SK-MEL-5 (cell line): ENCODE results near the gene NUCKS1. TPM values are rescaled to one million over a fixed set of nuclear protein-coding genes. Genes with fewer than 3 reads are reported as not detected.
A peak's percentile ranks its signal among the peaks of the same experiment; 100 is the strongest.

Experiments used
- DNase-seq: peaks from one replicate; pipeline ENCODE4 v3.0.0-alpha.2; 2016; ENCODE audit warnings: low read depth, low spot score
- in situ Hi-C: cut with HindIII; loops from 2 replicates; pipeline ENCODE4 v1.10.0; 2016; ENCODE audit warnings: low sequenced_read_pairs, high pct_unique_total_duplicates, low pct_unique_long_range_greater_than_20kb
- total RNA-seq: library from RNA; depleted of rRNA; stranded (reverse); fragments of >200 nt; shearing (Covaris generic); gene quantifications from 2 replicates; pipeline ENCODE4 v1.2.3, GENCODE V29; 2014

Gene NUCKS1
- total RNA-seq, 1 experiment from 2014 or later = 63.2 TPM

GRCh38 chr1:205711105-205712048 is 38.6 kb downstream of the NUCKS1 start:
- in situ Hi-C loops = no loop called here
- DNase-seq = peak; percentile 86

DNA sequence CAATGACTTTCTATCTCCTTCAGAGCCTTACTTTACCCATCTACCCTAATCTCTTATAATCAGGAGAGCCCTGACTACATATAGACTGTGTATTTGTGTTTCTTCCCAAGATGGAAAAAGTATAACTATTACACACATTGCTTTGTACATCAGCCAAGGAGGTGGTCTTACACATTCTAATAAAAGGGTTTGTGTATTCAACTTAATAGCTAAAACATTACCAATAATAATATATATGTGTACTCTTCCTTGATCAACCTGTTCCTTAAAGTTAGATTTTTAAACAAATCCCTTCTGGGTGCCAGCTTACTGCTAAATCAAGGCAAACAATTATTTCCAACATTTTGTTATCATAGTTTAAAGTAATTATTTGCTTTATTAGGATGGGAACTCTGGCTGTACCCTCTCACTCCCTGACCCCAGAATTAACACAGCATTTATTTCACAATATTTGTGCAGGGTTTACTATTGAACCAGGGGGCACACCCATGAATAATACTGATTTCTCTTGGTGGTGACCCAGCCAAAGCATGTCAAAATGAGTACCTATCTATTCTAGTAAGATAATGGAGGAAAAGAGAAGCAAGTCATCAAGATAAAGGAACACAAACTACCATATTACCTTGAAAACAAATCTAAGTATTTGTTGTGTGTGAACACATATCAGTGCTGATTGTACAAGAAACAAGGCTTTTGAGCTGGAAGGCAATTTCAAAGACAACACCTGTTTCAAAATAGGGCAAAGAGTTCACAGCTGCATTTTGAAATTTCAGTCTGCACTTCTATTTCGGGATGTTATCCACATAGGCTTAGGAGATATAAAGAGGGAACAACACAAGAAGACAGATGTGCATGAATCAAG is 39.5 kb downstream of the NUCKS1 start:
- in situ Hi-C loops = no loop called here
- no peak for DNase-seq

GRCh38 chr1:205709640-205710039 is 40.3 kb downstream of the NUCKS1 start:
- in situ Hi-C loops = no loop called here
- DNase-seq = no peak

GRCh38 chr1:205709059-205709398 is 41.0 kb downstream of the NUCKS1 start:
- in situ Hi-C loops = no loop called here
- DNase-seq = no peak

DNA sequence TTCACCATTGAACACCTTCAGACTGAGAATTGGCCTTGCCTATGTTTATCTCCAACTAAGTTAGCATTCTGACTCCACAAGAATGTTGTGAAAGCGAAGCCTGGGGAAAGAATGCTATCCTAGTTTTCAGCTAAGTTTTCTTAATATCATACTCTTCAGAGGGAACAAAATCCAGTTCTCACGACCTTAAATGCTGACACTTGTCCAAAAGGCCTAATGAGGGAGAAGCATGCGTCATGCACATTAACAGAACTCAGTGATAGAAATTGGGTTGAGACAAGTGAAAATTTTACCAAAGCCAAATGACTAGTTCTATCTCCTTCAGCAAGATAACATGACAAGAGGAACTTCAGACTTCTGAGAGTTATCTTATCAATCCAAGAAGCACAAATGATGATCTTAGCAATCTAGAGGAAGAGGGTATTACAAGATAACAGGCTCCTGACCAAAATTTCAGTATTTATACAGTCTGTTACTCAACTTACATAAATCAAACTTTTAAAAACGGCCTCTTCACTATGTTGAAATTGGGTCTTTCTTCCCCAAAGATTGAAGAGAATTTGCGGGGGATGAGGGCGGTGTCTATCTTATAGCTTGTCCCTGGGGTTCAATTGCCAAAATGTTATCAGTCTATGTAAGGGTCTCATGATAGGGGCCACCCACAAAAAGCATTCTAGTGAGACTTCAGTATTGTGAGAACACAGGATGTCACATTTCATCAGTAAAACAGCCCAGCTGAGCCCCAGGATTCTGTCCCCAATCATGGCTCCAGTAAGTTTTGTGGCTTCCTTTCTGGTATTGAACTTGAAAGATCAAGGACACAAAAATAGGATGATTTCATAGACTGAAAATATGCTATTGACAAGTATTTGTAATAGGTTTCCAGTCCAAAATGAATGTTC is 43.1 kb downstream of the NUCKS1 start:
- DNase-seq = no peak
- in situ Hi-C loops = no loop called here

DNA sequence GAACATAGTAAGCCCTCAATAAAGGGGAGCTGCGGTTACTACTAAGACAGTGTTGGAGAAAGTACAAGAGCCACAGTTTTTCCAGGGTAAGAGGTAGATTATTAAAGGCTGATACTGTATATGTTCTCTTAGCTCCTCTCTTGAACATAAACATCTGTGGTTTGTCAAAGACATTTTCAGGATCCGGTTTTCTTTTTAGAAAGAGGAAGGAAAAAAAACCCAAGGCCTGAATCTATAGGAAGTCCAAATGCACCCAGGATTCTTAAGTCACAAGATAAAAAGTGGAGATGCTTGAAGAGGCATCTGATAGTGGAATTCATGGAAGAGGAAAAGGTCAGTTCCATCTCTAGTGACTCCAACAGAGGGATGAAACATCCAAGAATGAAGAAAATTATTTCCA is 45.1 kb downstream of the NUCKS1 start:
- DNase-seq = no peak
- in situ Hi-C loops = no loop called here

- in situ Hi-C loops = no loop called here
- no peak for DNase-seq
These were observed 46.9 kb downstream of the NUCKS1 start for GRCh38 chr1:205703072-205703471.

GRCh38 chr1:205701891-205702290 is 48.1 kb downstream of the NUCKS1 start:
- in situ Hi-C loops = no loop called here

DNA sequence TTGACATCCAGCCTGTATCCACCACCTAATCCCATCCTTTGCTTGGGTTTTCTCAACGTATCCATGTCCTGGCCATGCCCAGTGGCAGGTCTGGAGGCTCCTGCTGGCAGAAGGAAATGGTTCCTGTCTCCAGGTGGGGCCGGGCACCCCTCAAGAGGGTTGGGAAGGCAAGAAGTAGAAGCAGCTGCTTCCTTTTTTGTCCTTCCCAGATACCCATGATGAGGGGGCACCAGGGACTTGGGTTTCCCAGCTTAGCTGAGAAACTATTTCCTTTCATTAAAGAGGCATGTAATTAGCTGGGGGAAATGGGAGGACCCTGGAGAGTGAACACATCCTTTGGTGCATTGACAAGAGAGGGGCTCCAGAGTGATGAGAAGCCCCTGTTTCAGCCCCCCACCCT is 48.6 kb downstream of the NUCKS1 start:
- in situ Hi-C loops = no loop called here
- no peak for DNase-seq

More at GRCh38 chr1:205701891-205702290, 48.1 kb downstream of the NUCKS1 start:
- no peak for DNase-seq

DNA sequence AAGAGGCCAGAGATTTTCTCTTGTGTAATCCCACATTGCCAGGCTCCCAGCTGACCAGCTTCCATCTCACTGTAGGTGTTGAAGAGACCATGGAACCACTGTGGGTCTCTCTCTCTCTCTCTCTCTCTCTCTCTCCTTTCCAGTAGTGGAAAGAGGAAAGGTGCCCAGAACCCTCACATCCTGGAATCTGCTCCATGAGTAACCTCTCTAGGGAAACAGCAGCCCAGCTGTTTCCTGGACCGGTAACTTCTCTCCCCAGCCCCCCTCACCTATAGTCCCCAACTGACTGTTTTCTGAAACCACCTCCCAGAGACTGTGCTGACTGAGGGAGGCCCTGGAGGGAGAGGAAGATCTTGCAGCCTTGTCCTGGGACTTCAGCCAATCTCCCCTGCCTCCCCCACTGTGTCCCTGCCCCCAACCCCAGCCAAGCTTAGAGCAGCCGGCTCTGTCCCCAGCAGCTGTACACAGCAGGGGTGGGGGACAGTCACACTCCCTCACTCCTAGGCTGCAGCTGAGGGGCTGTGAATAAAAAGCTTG is 49.0 kb downstream of the NUCKS1 start:
- no peak for DNase-seq
- in situ Hi-C loops = no loop called here

DNA sequence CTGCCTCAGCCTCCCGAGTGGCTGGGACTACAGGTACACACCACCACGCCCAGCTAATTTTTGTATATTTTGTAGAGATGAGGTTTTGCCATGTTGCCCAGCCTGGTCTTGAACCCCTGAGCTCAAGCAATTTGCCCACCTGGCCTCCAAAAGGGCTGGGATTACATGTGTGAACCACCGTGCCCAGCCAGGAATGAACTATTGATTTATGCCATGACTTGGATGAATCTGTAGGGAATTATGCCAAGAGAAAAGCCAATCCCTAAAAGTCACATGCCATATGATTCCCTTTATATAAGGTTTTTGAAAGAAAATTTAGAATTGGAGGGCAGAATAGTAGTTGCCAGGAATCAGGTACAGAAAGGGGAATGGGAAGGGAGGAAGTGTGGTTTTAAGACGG is 50.6 kb downstream of the NUCKS1 start:
- in situ Hi-C loops = no loop called here
- DNase-seq = no peak

- in situ Hi-C loops = no loop called here
- no peak for DNase-seq
These were observed 51.1 kb downstream of the NUCKS1 start for GRCh38 chr1:205698921-205699320.

DNA sequence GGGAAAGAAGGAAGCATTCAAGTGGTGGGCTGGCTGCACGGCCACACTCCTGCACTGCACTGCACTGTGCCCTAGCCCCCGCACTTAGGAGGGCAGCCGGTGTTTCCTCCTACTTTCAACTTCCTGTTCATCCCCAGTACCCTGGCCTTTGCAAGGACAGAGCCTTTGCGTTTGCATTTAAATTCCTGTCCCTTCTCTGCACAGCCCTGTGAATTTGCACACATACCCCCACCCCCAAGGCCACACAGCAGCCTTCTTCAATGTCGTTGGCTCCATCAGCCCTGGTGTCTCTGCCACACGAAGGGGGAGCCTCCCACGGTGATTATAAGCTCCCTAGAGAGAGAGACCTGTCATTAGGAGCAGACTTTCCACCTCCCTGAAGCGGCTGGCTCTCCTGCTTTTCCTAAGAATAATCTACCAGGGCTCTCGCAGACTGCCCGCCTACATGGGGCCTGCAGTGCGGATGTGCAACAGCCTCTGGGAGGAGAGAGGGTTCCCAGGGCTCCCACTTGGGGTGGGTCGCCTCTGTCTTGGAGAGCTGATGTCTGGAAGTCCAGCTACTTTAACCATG is 56.5 kb downstream of the NUCKS1 start:
- no peak for DNase-seq
- in situ Hi-C loops = no loop called here

GRCh38 chr1:205692423-205692822 is 57.6 kb downstream of the NUCKS1 start:
- in situ Hi-C loops = no loop called here
- no peak for DNase-seq

DNA sequence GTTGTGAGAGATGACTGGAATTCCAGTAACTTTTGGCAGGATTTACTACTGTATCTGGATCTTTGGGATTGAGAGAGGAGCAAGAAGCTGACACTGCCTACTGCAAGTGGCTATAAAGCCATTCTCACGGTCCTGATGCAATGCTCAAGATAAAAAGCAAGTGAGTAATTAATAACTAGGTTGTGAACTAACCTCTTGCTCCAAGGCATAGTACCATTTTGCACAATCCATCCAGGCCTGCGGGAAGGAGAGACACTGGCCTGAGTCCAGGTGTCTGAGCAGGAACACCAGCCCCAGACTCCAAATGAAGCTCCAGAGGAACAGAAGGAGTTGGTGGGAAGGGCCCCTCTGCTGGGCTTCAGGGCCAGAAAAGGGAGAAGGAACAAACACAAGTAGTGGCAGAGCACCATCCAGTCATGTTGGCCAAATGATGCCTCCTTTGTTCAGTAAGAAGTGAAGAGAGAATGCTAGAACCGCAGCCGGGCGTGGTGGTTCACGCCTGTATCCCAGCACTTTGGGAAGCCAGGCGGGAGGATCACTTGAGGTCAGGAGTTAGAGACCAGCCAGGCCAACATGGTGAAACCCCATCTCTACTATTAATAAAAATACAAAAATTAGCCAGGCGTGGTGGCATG is 59.7 kb downstream of the NUCKS1 start:
- no peak for DNase-seq
- in situ Hi-C loops = no loop called here

DNA sequence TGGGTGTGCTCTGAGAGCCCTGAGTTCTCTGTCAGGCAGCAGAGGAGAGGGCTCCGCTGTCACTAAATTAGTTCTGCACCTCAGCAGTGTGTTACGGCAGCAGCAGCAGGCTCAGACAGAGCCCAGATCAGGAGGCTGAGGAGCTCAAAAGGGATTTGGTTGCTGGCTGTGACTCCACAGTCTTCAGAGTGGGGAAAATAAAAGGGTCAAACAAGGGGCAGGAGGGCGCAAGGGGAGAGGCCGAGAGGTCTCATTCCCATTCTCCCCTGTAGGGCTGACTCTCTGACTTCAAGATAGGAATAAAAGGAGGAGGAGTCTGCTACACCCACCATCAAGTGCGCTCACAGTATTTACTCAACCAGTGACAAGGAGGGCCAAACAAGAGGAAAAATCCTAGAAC is 60.5 kb downstream of the NUCKS1 start:
- no peak for DNase-seq
- in situ Hi-C loops = no loop called here
